NCI-H1105 (cell line): ENCODE results near the gene MRGPRX3.
"Not testable (repeated sequence)": the region's sequence is repeated elsewhere in the genome, so short reads cannot be mapped to it uniquely, and the experiment has no call there.

Experiments used
- DNase-seq: peaks from one replicate; lab custom pipeline; 2025; lab: John Stamatoyannopoulos, UW

The MRGPRX3 gene

DNA sequence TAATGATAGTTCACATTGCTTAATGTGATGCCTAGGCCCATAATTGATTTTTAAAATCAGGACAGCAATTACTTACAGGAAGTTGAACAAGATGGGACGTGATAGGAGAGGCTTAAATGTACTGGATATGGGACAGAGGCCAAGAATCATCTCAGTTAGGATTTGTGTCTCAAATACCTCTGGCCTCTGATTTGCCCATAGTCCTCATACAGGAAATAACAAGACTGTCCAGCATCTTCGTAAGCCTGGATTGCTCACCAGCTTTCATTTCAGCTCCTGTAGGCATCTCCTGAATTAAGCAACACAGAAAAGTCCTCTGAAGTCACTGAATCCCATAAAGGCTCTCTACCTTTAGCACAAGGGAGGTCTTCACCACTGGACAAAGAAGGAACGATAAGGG is at the start of gene MRGPRX3:
Gene MRGPRX3, plus strand, starts transcription at position 231 of the 400 bp plus-strand sequence. CDS start 4,632 bp downstream, outside the sequence.
- no peak for DNase-seq

DNA sequence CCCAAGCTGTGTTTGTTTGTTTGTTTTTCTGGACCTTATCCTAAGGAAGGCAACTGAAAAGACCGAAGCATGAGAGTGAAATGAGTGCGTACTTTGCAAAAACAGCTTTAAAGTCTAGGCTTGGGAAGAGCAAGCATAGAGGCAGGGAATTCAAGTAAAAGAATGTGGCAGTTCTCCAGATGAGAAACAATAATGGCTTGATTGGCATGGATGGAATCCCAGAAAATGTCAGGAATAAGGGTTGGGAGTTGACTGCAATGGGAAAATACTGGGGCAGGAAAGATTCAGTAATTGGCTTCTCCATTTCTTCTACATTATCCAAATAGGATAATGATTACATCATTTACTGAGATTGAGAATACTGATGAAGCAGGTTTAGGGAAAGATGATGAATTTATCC is 44.0 kb upstream of the MRGPRX3 start:
- no peak for DNase-seq

DNA sequence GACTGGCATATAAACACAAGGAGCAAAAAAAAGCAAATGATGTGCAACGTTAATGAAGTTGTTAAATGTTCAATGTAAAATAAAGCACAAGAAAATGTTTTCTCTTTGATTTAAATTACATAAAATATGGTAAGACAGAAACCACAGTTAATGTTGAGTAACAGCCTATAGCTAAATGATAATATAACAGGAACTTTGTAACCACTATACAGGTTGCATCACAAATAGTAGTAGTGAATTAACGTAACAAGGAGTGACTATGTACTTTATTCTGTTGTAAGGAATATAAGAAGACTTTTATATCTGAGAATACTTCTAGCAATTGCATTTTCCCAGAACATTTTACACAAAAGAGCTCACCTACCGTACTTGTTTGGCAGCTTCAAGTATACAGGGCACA is 43.4 kb upstream of the MRGPRX3 start:
- DNase-seq, result no peak

DNA sequence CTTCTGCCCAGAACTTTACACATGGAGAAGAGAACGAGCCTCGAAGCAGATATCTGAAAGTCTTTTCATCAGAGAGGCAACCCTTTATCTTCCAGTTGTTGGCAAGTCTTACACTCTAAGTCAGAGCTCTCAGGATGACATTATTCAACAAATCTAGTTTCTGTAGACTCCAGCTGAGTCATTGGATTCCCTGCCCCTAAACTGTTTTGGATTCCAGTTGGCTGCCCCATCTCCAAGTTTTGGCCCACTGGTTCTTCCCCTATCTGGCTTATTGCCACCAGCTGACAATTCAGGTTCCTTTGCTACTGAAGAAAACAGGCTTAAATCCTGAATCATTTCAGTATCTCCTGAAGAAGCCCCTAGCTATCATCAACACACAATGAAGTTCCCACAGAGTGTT is 40.6 kb upstream of the MRGPRX3 start:
- no peak for DNase-seq

DNA sequence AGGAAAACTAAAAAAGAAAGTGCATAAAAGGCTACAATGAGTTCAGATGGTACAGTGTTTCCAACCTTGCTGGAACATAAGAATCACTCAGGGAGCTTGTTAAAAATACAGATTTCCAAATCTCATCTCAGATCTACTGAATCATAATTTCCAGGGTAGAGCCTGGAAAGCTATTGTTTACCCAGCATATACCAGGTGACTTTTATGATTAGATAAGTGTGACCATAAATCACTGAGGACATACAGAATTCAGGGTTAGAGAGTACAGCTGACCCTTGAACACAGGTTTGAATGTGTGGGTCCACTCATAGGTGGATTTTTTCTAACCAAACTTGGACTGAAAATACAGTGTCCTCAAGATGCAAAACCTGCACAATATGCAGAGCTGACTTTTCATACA is 38.4 kb upstream of the MRGPRX3 start:
- DNase-seq, result no peak

DNA sequence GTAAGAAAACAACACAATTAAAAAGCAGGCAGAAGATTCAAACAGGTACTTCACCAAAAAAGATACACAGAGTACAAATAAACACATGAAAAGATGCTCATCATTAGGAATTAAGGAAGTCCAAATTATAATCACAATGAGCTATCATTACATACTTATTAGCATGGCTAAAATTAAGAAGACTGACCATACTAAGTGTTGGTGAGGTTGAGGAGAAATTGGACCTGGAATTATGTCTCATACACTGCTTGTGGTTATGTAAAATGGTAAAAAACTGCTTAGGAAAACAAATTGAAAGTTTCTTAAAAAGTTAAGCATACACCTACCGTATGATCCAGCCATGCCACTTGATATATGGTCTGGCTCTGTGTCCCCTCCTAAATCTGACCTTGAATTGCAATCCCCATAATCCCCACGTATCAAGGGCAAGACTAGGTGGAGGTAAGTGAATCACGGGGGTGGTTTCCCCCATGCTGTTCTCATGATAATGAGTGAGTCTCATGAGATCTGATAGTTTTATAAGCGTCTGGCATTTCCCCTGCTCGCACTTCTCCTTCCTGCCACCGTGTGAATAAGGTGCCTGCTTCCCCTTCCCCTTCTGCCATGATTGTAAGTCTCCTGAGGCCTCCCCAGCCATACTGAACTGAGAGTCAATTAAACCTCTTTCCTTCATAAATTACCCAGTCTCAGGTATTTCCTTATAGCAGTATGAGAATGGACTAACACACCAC is 31.3 kb upstream of the MRGPRX3 start:
- DNase-seq, result no peak

DNA sequence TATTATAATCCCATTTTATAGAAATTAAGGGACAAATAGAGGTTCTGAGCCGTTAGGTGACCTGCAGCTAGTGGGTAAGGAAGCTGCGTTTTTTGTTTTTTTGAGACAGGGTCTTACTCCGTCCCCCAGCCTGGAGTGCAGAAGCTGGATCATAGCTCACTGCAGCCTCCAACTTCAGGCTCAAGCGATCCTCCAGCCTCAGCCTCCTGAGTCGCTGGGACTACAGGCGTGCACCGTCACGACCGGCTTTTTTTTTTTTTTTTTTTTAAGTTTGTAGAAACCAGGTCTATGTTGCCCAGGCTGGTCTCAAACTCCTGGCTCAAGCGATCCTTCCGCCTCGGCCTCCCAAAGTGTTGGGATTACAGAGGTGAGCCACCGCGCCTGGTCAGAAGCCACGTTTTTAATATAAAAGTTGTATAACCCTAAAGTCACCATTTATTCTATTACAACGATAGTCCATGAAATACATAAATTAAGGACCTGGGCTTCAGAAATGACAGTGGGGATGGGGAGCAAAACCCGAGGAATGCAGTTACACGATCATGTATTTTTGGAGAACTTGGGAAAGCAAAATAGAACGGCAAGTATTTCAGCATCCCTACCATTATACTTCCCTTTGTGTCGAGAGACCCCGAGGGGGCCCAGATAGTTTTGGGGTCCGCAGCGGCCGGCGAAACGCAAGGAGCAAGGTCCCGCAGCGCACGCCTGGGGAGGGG is 27.1 kb upstream of the MRGPRX3 start:
- no peak for DNase-seq

DNA sequence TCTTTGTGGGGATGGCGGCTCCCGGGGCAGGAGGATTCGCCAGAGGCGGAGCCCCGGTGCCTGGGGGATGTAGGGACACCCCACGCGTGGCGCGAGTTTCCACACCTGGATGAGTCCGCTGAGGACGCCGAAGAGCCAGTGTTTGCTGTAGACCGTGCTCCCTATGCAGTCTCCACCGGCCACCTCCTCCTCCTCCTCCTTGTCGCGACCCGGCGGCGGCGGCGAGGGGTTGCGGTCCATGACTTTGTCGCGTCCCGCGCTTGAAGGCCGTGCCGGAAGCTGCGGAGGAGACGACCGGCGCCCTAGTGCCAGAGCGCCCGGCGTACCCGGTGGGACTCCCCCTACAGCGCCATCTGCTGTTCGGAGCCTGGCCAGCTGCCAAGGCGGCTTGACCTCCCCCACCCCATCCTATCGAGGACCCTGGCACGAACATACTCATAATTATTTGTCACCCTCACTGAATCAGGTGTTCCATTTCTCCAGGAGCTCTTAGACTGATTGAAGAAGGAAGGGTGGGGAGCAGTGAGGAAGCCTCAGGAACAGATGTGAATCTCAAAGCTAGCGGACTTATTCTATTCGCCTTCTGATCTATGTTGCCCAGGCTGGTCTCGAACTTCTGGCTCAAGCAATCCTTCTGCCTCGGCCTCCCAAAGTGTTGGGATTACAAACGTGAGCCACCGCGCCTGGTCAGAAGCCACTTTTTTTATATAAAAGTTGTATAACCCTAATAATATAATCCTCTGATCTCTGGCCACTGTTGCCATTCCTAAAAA is 26.4 kb upstream of the MRGPRX3 start, which contains the start of gene SAAL1:
Gene SAAL1, minus strand, starts transcription at position 281 of the 773 bp plus-strand sequence. Its CDS starts 41 bp downstream, at position 240.
- peak; percentile 91 for DNase-seq

DNA sequence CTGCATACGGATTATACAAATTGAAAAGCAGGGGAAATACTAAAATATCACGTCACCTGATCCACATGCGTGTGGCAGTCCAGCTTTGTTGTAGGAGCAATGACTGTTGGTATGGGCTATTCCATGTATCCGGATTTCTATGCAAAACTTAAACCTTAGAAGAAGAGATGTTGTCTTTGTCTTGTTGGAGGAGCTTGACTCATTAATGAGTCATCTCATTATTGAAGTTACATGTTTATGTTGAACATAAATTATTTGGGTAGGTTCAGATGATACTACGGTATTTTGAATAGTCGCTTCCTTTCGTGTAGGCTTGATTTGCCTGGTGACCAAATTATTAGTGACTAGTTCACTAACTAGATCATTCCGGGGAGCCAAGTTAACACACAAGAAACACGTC is 25.7 kb upstream of the MRGPRX3 start:
- no peak for DNase-seq

DNA sequence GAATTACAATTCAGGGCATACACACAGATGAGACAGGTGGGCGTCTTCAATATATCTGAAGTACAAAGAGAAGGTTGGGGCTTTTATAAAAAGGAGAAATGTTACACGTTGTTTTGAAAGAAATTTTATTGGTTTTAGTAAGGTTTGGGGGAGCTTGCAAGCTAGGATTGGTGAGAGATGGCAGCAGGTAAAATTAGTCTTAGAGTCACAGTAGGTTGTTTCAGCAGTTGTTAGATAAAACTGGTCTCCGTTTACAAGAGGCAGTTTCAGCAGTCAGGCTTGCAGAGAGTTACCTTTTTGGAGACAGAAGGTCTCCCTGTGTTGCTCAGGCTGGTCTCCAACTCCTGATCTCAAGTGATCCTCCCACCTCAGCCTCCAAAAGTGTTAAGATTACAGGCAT is 24.1 kb upstream of the MRGPRX3 start:
- no peak for DNase-seq

DNA sequence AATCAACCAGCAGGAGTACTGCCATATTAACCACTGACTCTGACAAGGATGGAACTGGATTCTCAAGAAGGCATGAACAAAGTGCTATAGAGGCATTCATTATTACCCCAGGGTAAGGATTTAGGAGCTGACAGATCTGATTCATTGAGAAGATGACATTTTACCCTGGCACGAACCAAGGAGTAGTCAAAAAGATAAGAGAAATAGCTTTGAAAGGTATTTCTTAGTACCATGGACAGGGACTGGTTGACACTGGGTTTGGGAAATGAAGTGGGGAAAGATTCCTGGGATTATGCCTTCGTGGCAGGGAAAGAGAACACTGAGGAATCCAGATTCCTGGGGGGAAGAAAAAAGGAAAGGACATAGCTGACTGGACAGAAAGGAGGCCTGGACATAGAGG is 21.4 kb upstream of the MRGPRX3 start:
- DNase-seq, result no peak

DNA sequence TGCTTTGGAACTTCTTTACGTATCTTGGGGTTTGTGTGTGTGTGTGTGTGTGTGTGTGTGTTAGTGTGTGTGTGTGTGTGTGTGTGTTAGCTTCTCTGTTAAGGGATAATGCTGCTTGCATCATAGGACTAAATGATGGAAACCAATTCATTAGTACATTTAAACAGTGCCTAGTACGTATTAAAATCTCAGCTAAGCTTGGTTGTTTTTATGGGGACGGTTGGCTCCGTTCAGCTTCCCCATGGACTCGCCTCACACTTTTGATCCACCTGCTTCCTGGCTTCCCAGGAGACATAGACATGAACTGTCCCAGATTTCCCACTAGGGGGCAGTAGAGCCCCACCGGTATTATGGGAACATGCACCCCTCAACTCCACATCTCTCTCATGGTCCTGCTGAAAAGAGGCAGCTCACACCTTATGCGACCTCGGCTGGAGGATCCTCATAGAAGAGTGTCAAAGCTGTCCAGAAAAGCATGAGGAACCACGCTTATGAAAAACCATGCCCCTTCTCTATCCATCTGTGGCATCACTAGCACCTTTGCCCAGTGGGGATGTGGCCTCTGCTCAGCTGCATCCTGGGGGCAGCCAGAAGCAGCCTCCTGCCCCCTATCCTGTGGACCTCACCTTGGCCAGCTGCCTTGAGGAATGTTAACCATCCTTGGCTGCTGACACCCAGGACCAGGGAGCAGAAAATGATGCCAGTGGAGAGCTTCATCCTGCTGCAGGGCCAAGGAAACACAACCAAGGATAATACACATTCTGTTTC is 16.8 kb upstream of the MRGPRX3 start:
- DNase-seq, result peak; percentile 82

DNA sequence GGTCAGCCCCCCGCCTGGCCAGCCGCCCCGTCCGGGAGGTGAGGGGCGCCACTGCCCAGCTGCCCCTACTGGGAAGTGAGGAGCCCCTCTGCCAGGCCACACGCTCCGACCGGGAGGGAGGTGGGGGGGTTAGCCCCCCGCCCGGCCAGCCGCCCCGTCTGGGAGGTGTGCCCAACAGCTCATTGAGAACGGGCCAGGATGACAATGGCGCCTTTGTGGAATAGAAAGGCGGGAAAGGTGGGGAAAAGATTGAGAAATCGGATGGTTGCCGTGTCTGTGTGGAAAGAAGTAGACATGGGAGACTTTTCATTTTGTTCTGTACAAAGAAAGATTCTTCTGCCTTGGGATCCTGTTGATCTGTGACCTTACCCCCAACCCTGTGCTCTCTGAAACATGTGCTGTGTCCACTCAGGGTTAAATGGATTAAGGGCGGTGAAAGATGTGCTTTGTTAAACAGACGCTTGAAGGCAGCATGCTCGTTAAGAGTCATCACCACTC is 11.0 kb upstream of the MRGPRX3 start:
- not testable (repeated sequence) for DNase-seq

DNA sequence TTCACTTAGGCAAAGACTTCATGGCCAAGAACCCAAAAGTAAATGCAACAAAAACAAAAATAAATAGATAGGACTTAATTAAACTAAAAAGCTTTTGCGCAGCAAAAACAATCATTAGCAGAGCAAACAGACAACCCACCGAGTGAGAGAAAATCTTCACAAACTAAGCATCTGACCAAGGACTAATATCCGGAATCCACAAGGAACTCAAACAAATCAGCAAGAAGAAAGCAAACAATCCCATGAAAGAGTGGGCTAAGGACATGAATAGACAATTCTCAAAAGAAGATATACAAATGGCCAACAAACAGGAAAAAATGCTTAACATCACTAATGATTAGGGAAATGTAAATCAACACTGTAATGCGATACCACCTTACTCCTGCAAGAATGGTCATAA is 1.3 kb upstream of the MRGPRX3 start:
- DNase-seq, result not testable (repeated sequence)

DNA sequence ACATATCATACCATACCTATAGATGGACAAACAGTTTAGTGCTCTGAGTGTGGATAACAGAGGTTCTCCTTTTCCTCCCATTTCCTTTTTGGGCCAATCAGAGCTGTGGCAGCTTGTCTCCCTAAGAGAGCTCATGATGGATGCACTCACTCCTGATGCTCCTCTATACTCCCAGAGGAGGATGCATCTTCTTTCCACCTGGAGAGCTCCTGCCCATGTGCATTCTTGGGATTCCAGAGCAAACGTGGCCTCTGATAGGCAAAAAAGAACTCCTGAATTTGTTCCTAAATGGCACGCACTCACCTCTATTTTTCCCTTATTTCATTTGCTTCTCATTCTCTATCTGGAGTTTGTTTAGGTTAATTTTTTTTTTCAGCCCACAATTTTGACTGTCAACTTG is 2.9 kb downstream of the MRGPRX3 start:
- no peak for DNase-seq

DNA sequence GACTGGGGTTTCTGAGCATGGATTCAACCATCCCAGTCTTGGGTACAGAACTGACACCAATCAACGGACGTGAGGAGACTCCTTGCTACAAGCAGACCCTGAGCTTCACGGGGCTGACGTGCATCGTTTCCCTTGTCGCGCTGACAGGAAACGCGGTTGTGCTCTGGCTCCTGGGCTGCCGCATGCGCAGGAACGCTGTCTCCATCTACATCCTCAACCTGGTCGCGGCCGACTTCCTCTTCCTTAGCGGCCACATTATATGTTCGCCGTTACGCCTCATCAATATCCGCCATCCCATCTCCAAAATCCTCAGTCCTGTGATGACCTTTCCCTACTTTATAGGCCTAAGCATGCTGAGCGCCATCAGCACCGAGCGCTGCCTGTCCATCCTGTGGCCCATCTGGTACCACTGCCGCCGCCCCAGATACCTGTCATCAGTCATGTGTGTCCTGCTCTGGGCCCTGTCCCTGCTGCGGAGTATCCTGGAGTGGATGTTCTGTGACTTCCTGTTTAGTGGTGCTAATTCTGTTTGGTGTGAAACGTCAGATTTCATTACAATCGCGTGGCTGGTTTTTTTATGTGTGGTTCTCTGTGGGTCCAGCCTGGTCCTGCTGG is 4.9 kb downstream of the MRGPRX3 start:
- no peak for DNase-seq

DNA sequence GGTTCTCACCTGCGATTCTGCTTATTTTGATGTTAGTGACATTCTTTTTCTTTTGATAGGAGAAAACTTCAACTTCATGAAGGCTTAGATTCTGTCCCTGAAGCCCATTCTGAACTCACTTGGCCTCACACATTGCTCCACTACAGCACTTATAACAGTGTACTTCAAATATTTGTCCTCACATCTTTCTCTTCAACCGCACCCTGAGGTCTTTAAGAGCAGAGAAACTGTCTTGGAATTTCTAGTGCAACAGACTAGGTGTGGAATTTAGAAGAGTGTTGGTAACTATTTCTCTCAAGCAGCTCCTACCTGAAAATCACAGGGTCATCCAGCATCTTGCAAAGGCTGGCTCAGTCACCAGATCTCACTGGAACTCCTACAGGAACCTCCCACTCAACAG is 7.8 kb downstream of the MRGPRX3 start:
- no peak for DNase-seq

DNA sequence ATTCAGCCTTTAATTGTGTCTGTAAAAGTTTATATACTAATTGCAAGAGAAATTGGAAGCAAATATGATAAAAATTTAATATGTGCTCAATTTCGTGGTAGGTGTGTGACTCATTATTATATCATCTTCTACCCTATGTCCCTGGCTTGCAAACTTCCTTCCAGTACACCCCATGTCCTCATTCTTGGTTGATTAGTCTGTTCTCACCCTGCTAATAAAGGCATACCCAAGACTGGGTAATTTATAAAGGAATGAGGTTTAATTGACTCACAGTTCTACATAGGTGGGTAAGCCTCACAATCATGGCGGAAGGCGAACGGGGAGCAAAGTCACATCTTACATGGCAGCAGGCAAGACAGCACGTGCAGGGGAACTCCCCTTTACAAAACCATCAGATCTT is 11.9 kb downstream of the MRGPRX3 start:
- no peak for DNase-seq

DNA sequence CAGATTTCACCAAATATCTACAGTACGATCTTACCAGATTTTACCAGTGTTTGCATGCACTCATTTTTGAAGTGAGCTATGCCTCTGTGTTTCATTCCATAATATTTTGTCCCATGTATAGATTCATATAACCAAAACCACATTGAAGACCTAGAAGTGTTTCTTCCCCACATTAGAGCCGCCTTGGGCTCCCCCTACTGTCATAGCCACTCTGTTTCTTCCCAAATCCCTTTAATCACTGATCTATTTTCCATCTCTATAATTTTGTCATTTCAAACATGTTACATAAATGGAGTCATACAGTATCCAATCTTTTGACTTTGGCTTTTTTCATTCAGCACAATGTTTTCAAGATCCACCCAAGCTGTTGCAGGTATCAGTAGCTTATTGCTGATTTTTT is 12.7 kb downstream of the MRGPRX3 start:
- no peak for DNase-seq

DNA sequence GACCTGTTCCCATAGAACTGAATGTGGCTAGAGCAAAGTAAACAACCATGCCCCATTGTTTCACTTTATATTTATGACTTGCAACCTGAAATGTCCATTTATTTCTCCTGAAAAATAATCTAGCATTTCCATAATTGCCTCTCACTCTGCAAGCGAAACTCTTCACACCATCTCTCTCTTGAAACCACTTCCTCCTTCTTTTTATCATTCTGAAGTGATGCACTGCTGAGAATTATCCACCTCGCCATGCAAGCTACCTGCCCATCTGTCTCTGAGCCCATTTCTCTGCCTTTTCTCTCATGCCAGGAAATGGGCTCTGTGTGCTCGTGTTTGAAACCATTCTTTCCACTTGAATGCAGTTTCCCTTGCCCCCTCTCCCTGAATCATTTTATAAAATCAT is 13.5 kb downstream of the MRGPRX3 start:
- no peak for DNase-seq

DNA sequence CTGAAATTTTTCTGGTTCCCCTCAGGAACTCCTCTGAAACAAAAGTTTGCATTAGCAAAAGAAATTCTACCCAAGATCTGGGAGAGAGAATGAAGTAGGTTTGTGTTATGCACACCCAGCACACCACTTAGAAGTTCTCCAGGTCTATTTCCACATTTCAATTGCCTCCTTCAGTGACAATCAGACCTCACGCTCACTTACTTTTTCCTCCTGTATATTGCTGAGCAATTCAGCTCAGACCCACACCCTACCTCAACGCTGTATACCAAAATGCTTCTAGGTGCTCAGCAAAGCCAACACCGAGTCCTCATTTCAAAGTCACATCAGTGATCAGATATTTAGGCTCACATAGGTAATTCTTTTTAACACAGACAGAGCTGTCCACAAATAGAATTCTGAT is 19.2 kb downstream of the MRGPRX3 start:
- DNase-seq, result no peak
